ENCODE data around the gene SPACA6. TPM values are rescaled to one million over a fixed set of nuclear protein-coding genes. Genes with fewer than 3 reads are reported as not detected.
"Not testable (repeated sequence)": the region's sequence is repeated elsewhere in the genome, so short reads cannot be mapped to it uniquely, and the experiment has no call there.

Gene SPACA6
- total RNA-seq, 1 experiment from 2014 or later: 4.9 TPM

DNA sequence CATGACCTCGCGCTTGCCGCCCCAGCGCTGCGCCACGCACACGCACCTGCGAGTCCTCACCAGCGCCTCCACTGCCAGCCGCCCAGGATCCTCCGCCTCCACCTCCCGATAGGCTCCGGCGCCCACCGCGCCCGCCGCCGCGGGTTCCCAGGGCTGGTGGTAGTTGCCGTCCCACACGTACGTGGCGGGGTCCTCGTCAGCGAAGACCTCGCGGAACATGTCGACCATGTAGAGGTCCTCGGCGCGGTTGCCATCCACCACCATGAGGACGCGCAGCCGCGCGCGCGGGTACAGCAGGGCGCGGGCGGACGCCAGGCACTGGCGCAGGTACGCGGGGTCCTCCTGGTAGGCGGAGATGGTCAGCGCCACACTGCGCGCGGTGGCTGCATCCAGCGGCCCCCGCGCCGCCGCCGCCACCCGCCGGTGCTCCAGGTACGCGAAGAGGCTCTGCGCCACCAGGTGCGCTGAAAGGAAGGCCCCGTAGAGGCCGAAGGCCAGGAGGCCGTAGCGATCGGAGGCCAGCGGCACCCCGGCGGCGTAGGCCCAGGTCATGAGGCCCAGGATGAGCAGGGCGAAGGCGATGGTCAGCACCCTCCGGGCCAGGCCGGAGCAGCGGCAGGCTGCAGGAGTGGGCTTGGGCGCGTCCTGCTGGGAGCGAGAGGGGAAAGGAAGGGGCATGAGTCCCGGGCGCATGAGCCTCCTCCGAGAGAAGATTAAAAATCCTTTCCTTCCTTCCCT is 26.3 kb downstream of the SPACA6 start:
- in situ Hi-C loops (cut with HindIII; ENCODE audit: low pct_unique_long_range_greater_than_20kb, low sequenced_read_pairs): no loop called here
- DNase-seq (ENCODE audit: low read depth): no peak

- DNase-seq (ENCODE audit: low read depth): no peak
- in situ Hi-C loops (cut with HindIII; ENCODE audit: low pct_unique_long_range_greater_than_20kb, low sequenced_read_pairs): no loop called here
These were observed 28.8 kb downstream of the SPACA6 start for GRCh38 chr19:51721905-51722304.

DNA sequence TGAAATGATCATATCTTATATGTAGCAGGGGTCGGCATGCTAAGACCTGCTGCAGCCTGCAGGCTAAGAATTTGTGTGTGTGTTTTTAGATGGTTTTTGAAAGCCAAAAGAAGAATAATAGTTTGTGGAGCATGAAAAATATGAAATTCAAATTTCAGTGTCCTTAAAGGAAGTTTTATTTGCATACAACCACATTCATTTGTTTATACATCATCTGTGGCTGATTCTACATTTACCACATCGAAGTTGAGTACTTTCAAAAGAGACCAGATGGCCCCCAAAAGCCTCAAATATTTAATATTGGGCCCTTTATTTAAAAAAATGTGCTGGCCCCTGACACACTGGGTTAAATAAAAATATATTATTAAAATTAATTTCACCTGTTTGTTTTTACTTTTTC is 29.4 kb downstream of the SPACA6 start:
- no peak for DNase-seq (ENCODE audit: low read depth)
- in situ Hi-C loops (cut with HindIII; ENCODE audit: low pct_unique_long_range_greater_than_20kb, low sequenced_read_pairs): no loop called here

- in situ Hi-C loops (cut with HindIII; ENCODE audit: low pct_unique_long_range_greater_than_20kb, low sequenced_read_pairs): no loop called here
- no peak for DNase-seq (ENCODE audit: low read depth)
These were observed 31.4 kb downstream of the SPACA6 start for GRCh38 chr19:51724543-51724942.

- in situ Hi-C loops (cut with HindIII; ENCODE audit: low pct_unique_long_range_greater_than_20kb, low sequenced_read_pairs): no loop called here
- DNase-seq (ENCODE audit: low read depth): peak; percentile 90
These were observed 32.9 kb downstream of the SPACA6 start for GRCh38 chr19:51726049-51726448.

- no peak for DNase-seq (ENCODE audit: low read depth)
- in situ Hi-C loops (cut with HindIII; ENCODE audit: low pct_unique_long_range_greater_than_20kb, low sequenced_read_pairs): no loop called here
These were observed 34.3 kb downstream of the SPACA6 start for GRCh38 chr19:51727349-51727880.

- in situ Hi-C loops (cut with HindIII; ENCODE audit: low pct_unique_long_range_greater_than_20kb, low sequenced_read_pairs): no loop called here
- no peak for DNase-seq (ENCODE audit: low read depth)
These were observed 36.7 kb downstream of the SPACA6 start for GRCh38 chr19:51729781-51730180.

GRCh38 chr19:51733742-51734522 is 40.8 kb downstream of the SPACA6 start:
- no peak for DNase-seq (ENCODE audit: low read depth)
- in situ Hi-C loops (cut with HindIII; ENCODE audit: low pct_unique_long_range_greater_than_20kb, low sequenced_read_pairs): no loop called here

DNA sequence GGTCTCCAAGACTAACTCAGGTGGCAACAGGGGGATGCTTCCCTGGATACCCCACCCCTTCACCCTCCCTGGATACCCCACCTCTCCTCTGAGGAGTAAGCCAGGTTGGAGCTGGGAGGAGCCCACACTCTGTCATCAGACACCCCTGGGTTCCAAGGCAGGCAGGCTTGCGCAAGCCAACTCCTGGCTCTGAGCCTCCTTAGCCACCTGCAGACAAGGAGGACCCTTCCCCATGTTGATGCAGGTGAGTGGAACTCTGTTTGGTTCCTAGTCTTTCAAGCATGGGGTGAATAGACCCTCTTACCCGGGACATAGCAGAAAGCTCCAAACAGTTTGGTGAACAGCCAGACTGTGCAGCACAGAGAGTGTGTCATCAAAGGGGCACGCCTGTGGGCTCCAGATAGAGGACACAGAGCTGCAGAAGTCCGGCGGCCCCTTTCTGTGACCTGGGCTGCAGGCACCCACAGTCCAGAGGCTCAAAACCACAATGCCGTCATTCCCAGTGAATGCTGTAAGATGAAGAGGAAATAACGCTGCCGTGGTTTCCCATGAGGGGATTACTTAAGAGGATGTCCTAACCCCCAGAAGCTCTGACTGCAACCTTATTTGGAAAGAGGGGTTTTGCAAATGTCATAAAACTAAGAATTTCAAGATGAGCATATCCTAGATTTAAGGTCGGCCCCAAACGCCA is 42.8 kb downstream of the SPACA6 start:
- DNase-seq (ENCODE audit: low read depth): no peak
- in situ Hi-C loops (cut with HindIII; ENCODE audit: low pct_unique_long_range_greater_than_20kb, low sequenced_read_pairs): no loop called here

GRCh38 chr19:51737389-51737788 is 44.3 kb downstream of the SPACA6 start:
- in situ Hi-C loops (cut with HindIII; ENCODE audit: low pct_unique_long_range_greater_than_20kb, low sequenced_read_pairs): no loop called here
- DNase-seq (ENCODE audit: low read depth): no peak

- DNase-seq (ENCODE audit: low read depth): no peak
- in situ Hi-C loops (cut with HindIII; ENCODE audit: low pct_unique_long_range_greater_than_20kb, low sequenced_read_pairs): no loop called here
These were observed 44.8 kb downstream of the SPACA6 start for GRCh38 chr19:51737924-51738323.

- in situ Hi-C loops (cut with HindIII; ENCODE audit: low pct_unique_long_range_greater_than_20kb, low sequenced_read_pairs); DNase-seq (ENCODE audit: low read depth): not testable (repeated sequence)
These were observed 45.4 kb downstream of the SPACA6 start for GRCh38 chr19:51738523-51738922.

DNA sequence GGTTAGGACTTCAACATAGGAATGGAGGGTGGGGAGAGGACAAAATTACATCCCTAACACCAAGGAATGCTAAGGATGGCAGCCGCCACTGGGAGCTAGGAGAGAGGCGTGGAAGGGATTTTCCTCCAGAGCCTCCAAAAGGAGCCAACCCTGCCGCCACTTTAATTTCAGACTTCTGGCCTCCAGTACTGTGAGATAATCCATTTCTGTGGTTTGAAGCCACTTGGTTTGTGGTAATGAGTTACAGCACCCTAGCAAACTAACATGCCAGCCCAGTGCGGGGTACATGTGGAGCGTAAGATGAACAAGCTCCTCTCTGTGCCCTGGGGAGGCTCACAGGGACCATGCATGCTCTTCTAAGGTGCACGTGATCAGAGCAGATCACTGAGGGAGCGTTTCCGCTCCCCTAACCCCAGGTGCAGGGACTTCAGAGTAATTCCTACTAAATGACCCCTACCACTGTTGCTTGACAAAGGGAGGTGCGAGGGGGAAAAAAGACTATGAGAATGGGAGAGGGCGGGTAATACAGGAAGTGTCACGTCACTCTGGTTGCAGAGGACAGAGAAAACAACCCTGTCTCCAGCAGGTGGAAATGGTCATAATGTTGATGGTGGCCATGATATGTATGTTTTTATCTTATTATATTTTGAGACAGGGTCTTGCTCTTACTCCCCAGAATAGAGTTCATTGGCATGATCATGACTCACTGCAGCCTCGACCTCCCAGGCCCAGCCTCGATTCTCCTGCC is 46.5 kb downstream of the SPACA6 start:
- in situ Hi-C loops (cut with HindIII; ENCODE audit: low pct_unique_long_range_greater_than_20kb, low sequenced_read_pairs): no loop called here
- DNase-seq (ENCODE audit: low read depth): no peak

DNA sequence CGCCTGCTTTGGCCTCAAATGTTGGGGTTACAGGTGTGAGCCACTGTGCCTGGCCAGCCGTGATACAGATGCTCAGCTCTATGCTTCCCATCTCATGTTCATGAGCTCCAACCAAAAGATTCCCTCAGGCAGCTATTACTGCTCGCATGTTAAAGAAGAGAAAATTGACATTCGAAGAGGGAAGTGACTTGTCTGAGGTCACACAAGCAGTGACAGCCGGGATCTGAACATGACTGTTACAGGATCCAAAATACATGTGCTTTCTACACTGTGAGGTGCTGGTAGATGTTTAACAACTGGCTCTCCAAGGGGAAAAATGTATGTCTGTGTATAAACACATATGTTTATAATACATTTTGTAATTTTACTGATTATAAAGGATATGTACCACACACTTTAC is 47.2 kb downstream of the SPACA6 start:
- no peak for DNase-seq (ENCODE audit: low read depth)
- in situ Hi-C loops (cut with HindIII; ENCODE audit: low pct_unique_long_range_greater_than_20kb, low sequenced_read_pairs): no loop called here

- peak; percentile 77 for DNase-seq (ENCODE audit: low read depth)
- in situ Hi-C loops (cut with HindIII; ENCODE audit: low pct_unique_long_range_greater_than_20kb, low sequenced_read_pairs): no loop called here
These were observed 49.7 kb downstream of the SPACA6 start for GRCh38 chr19:51742789-51743188.

- peak; percentile 55 for DNase-seq (ENCODE audit: low read depth)
- in situ Hi-C loops (cut with HindIII; ENCODE audit: low pct_unique_long_range_greater_than_20kb, low sequenced_read_pairs): no loop called here
These were observed 50.3 kb downstream of the SPACA6 start for GRCh38 chr19:51743405-51743804.

- in situ Hi-C loops (cut with HindIII; ENCODE audit: low pct_unique_long_range_greater_than_20kb, low sequenced_read_pairs): no loop called here
- no peak for DNase-seq (ENCODE audit: low read depth)
These were observed 53.6 kb downstream of the SPACA6 start for GRCh38 chr19:51746731-51747130.

DNA sequence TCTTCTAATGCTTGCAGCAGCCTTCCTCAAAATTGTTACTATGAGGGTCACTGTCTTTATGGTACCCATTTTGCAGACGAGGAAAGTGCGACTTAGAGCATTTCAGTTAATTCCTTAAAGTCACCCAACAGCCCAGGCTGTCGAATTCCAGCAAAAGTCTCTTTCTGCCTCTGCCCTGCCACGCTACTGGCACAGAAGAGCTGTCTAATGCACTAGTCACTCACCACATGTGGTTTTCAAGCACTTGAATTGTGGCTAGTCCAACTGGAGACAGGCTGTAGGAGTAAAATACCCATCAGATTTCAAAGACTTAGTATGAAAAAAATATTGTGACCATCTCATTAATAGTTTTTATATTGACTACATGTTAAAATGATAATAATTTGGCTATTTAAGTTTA is 56.8 kb downstream of the SPACA6 start:
- in situ Hi-C loops (cut with HindIII; ENCODE audit: low pct_unique_long_range_greater_than_20kb, low sequenced_read_pairs): no loop called here
- DNase-seq (ENCODE audit: low read depth): no peak
